Left lung (tissue), 10 donors: ENCODE measurements around the gene TCFL5. TPM values are rescaled to one million over a fixed set of nuclear protein-coding genes. Genes with fewer than 3 reads are reported as not detected.
A peak's percentile ranks its signal among the peaks of the same experiment; 100 is the strongest.

ENCODE experiments used
- ATAC-seq: fragments of 200-7000 bp; cut with Tn5 transposase; one replicate; pipeline ENCODE4 v1.9.1; 2020; ENCODE audit warnings: moderate library complexity
- DNase-seq, 4 donors: peaks; one replicate each; pipeline ENCODE4 v3.0.0-alpha.2; 2013 to 2020
- H3K27ac ChIP-seq, 2 donors: fragments of 200-600 bp; sonication (generic) in 1 of 2; one replicate each; pipeline versions ENCODE4 v1.5.0 to v1.8.0; 2020 to 2021
- H3K27me3 ChIP-seq, 2 donors: fragments of 200-600 bp; sonication (generic) in 1 of 2; one replicate each; pipeline versions ENCODE4 v1.5.0 to v1.8.0; 2020 to 2021
- H3K36me3 ChIP-seq, 2 donors: fragments of 200-600 bp; sonication (generic) in 1 of 2; one replicate each; pipeline versions ENCODE4 v1.5.0 to v1.8.0; 2020 to 2021
- H3K4me1 ChIP-seq, 2 donors: fragments of 200-600 bp; one replicate each; pipeline ENCODE4 v1.8.0; 2021
- H3K4me3 ChIP-seq, 2 donors: fragments of 200-600 bp; sonication (generic) in 1 of 2; one replicate each; pipeline versions ENCODE4 v1.5.0 to v1.8.0; 2020 to 2021; ENCODE audit warnings: mild to moderate bottlenecking in 1 of 2
- H3K9me3 ChIP-seq, 2 donors: fragments of 200-600 bp; sonication (generic) in 1 of 2; one replicate each; pipeline versions ENCODE4 v1.5.0 to v1.8.0; 2020 to 2021
- CTCF ChIP-seq, 2 donors: fragments of 200-600 bp; sonication (generic) in 1 of 2; IDR thresholded peaks; one replicate each; pipeline versions ENCODE4 v1.5.0 to v1.8.0; 2021; ENCODE audit warnings: antibody characterized with exemption in 2 of 2
- intact Hi-C, 2 donors: fragments of 100-400 bp; cut with DNase I; formaldehyde crosslinking; loops; one replicate each; pipeline versions ENCODE4 v1.11.2 to v1.14.2; 2022
- polyA plus RNA-seq, 6 donors: library from polyadenylated mRNA; unstranded; fragments of 120-200 nt; gene quantifications; one replicate each; pipeline ENCODE4 v1.2.1, GENCODE V29; 2013; ENCODE audit not compliant: insufficient read length in 6 of 6
- total RNA-seq, 2 donors: library from RNA; stranded (reverse); fragmentation: NEBNext Ultra II Directional; extraction: Animal tissue kit (Norgen Biotek cat#: 25700); gene quantifications; one replicate each; pipeline ENCODE4 v1.2.1, GENCODE V29; 2021
- donor health status: DM: no; HTN: yes; CAD: no.
- donor health status: DM: no; HTN: no; CAD: no.

Gene TCFL5
- total and polyA plus RNA-seq, 8 donors, result 7.4 to 13.7 (median 10.9) TPM

GRCh38 chr20:62792182-62792939 lies 69.3 kb downstream of the TCFL5 start:
- no peak for TF ChIP-seq CTCF (IDR thresholded peaks at IDR 0.05)
- intact Hi-C loops, result loop anchor here in 1 of 2 donors (5.0 kb wide), 1 partner anchor 125 kb away; no protein-coding TSS in a partner anchor
- DNase-seq, result no peak
- H3K36me3 ChIP-seq, result no peaks in the 10 kb centered on the region
- no peaks in the 10 kb centered on the region for H3K9me3 ChIP-seq
- peaks cover 4 to 49% of the 10 kb centered on the region in 2 donors for H3K4me1 ChIP-seq
- no peak overlapping the region for H3K4me3 ChIP-seq
- no peak for ATAC-seq
- H3K27ac ChIP-seq, result no peak overlapping the region
- no peaks in the 10 kb centered on the region for H3K27me3 ChIP-seq

GRCh38 chr20:62791301-62792181 lies 70.1 kb downstream of the TCFL5 start:
- no peak overlapping the region for H3K4me3 ChIP-seq
- no peaks in the 10 kb centered on the region for H3K36me3 ChIP-seq
- TF ChIP-seq CTCF (IDR thresholded peaks at IDR 0.05), result peak; percentile 76 to 94
- H3K27ac ChIP-seq, result no peak overlapping the region
- H3K4me1 ChIP-seq, result peaks cover 0 to 52% of the 10 kb centered on the region in 2 donors
- intact Hi-C loops, result loop anchor here in 1 of 2 donors (5.0 kb wide), 1 partner anchor 124 kb away; no protein-coding TSS in a partner anchor
- H3K27me3 ChIP-seq, result no peaks in the 10 kb centered on the region
- ATAC-seq, result peak; percentile 29
- no peaks in the 10 kb centered on the region for H3K9me3 ChIP-seq
- peak in 3 of 4 donors; percentile 78 to 92 (median 78) for DNase-seq

Other genes with a start within 250 kb of the TCFL5 start
- gene SLCO4A1, start 219.3 kb downstream of the TCFL5 start, total RNA-seq, result 10 to 100 TPM; 11.5 to 47.2 TPM
- under 1 TPM; 0.20 to 0.77 (median 0.58) TPM for gene SLCO4A1, start 219.3 kb downstream of the TCFL5 start, polyA plus RNA-seq
- 1 to 10 TPM in 1 of 2 donors, under 1 TPM in 1; 0.12 to 3.5 TPM for gene NTSR1, start 153.0 kb downstream of the TCFL5 start, total RNA-seq
- gene NTSR1, start 153.0 kb downstream of the TCFL5 start, polyA plus RNA-seq, result under 1 TPM; 0.03 to 0.14 (median 0.11) TPM
- 10 to 100 TPM in 1 of 2 donors, 1 to 10 TPM in 1; 6.1 to 10.1 TPM for gene MRGBP, start 65.3 kb downstream of the TCFL5 start, total RNA-seq
- gene MRGBP, start 65.3 kb downstream of the TCFL5 start, polyA plus RNA-seq, result 10 to 100 TPM; 12.2 to 16.0 (median 15.2) TPM
- 10 to 100 TPM; 40.9 to 58.3 TPM for gene OGFR, start 57.0 kb downstream of the TCFL5 start, total RNA-seq
- 10 to 100 TPM; 23.2 to 34.6 (median 28.7) TPM for gene OGFR, start 57.0 kb downstream of the TCFL5 start, polyA plus RNA-seq
- 1 to 10 TPM; 2.3 to 2.6 TPM for gene COL9A3, start 44.8 kb downstream of the TCFL5 start, total RNA-seq
- gene COL9A3, start 44.8 kb downstream of the TCFL5 start, polyA plus RNA-seq, result 100 to 1,000 TPM in 1 of 6 donors, 10 to 100 TPM in 5; 50.6 to 107 (median 71.1) TPM
- gene DIDO1, start 64.7 kb upstream of the TCFL5 start, total RNA-seq, result 10 to 100 TPM; 38.1 to 45.7 TPM
- 10 to 100 TPM; 57.5 to 65.9 (median 59.6) TPM for gene DIDO1, start 64.7 kb upstream of the TCFL5 start, polyA plus RNA-seq
- gene GID8, start 76.3 kb upstream of the TCFL5 start, total RNA-seq, result 10 to 100 TPM; 24.5 to 25.4 TPM
- gene GID8, start 76.3 kb upstream of the TCFL5 start, polyA plus RNA-seq, result 10 to 100 TPM; 44.5 to 52.6 (median 48.7) TPM
- 10 to 100 TPM; 16.1 to 18.1 TPM for gene SLC17A9, start 90.9 kb upstream of the TCFL5 start, total RNA-seq
- 1 to 10 TPM; 2.1 to 4.4 (median 3.6) TPM for gene SLC17A9, start 90.9 kb upstream of the TCFL5 start, polyA plus RNA-seq
- gene BHLHE23, start 145.1 kb upstream of the TCFL5 start, total RNA-seq, result not detected
- not detected for gene BHLHE23, start 145.1 kb upstream of the TCFL5 start, polyA plus RNA-seq